H1 (cell line): Measurements from ENCODE around the gene CDK4. TPM values are rescaled to one million over a fixed set of nuclear protein-coding genes. Genes with fewer than 3 reads are reported as not detected.

ENCODE experiments used
- CTCF ChIA-PET: fragments of 300-600 bp; sonication (Branson Sonifier 250); formaldehyde crosslinking; loops from one replicate; lab custom pipeline; 2021; ENCODE audit not compliant: partially characterized antibody; lab: Charles Lee
- POLR2A ChIA-PET: fragments of 300-600 bp; sonication (Branson Sonifier 250); formaldehyde crosslinking; loops from one replicate; lab custom pipeline; 2021; ENCODE audit warnings: inconsistent platforms; ENCODE audit not compliant: partially characterized antibody; lab: Charles Lee
- DNase-seq, 2 experiments: peaks; one replicate each; pipeline versions ENCODE4 v3.0.0 to v3.0.0-alpha.2; 2010 to 2022; ENCODE audit warnings: low spot score in 2 of 2, low read depth in 1 of 2, mixed read lengths in 1 of 2
- FAIRE-seq: peaks from 2 replicates; lab custom pipeline; 2011; peaks lifted over from hg19 to GRCh38; lab: Jason Lieb, UNC
- H2AFZ ChIP-seq: 2 replicates; pipeline ENCODE4 v1.8.1; 2012; ENCODE audit warnings: low read length, inconsistent platforms
- H2AK5ac ChIP-seq: 2 replicates; pipeline ENCODE4 v1.6.1; 2013; ENCODE audit warnings: low read depth, low read length
- H2BK120ac ChIP-seq: replicated peaks from 2 replicates; pipeline ENCODE3; 2013; ENCODE audit warnings: low read depth, low read length, inconsistent platforms
- H2BK12ac ChIP-seq: 2 replicates; pipeline ENCODE4 v1.6.1; 2013; ENCODE audit warnings: low read depth, low read length
- H2BK15ac ChIP-seq: 2 replicates; pipeline ENCODE4 v1.6.1; 2013; ENCODE audit warnings: low read length
- H2BK20ac ChIP-seq: 2 replicates; pipeline ENCODE4 v1.6.1; 2013; ENCODE audit warnings: low read length
- H2BK5ac ChIP-seq: 2 replicates; pipeline ENCODE4 v1.6.1; 2013; ENCODE audit warnings: low read depth, low read length
- H3K14ac ChIP-seq: 2 replicates; pipeline ENCODE4 v1.6.1; 2013; ENCODE audit warnings: inconsistent platforms; ENCODE audit not compliant: insufficient read length
- H3K18ac ChIP-seq: 2 replicates; pipeline ENCODE4 v1.6.1; 2013; ENCODE audit warnings: low read length; ENCODE audit errors: extremely low read depth
- H3K23ac ChIP-seq: 2 replicates; pipeline ENCODE4 v1.6.1; 2013; ENCODE audit warnings: inconsistent platforms; ENCODE audit not compliant: insufficient read length
- H3K23me2 ChIP-seq: 2 replicates; pipeline ENCODE4 v1.6.1; 2013; ENCODE audit warnings: low read depth, low read length
- H3K27ac ChIP-seq: 2 replicates; pipeline ENCODE4 v1.6.1; 2011; ENCODE audit warnings: low read depth, low read length, inconsistent platforms
- H3K27me3 ChIP-seq, 4 experiments: replicated peaks in 1 of 4; 1 replicate in 1 of 4; 2 replicates in 3 of 4; pipeline versions ENCODE4 v1.6.1 to v1.8.1; 2011 to 2013; ENCODE audit warnings: low read length in 3 of 4, mild to moderate bottlenecking in 3 of 4, inconsistent platforms in 2 of 4, mixed read lengths in 2 of 4, moderate library complexity in 1 of 4; ENCODE audit not compliant: control insufficient read depth in 3 of 4, insufficient read depth in 3 of 4; ENCODE audit errors: extremely low read depth in 1 of 4
- H3K36me3 ChIP-seq, 4 experiments: 2 replicates each; pipeline versions ENCODE4 v1.6.1 to v1.8.1; 2011 to 2013; ENCODE audit warnings: mild to moderate bottlenecking in 4 of 4, low read length in 3 of 4, moderate library complexity in 2 of 4, control low read depth in 1 of 4, inconsistent platforms in 1 of 4; ENCODE audit not compliant: insufficient read depth in 4 of 4, control insufficient read depth in 2 of 4
- H3K4ac ChIP-seq: replicated peaks from 2 replicates; pipeline ENCODE3; 2013; ENCODE audit warnings: low read length, low read depth, mixed read lengths, inconsistent platforms; ENCODE audit not compliant: insufficient read length
- H3K4me1 ChIP-seq, 4 experiments: replicated peaks in 1 of 4; 1 replicate in 1 of 4; 2 replicates in 3 of 4; pipeline versions ENCODE4 v1.6.1 to v1.8.1; 2011 to 2013; ENCODE audit warnings: low read length in 3 of 4, inconsistent platforms in 2 of 4, mixed read lengths in 1 of 4; ENCODE audit not compliant: insufficient read depth in 4 of 4, control insufficient read depth in 3 of 4
- H3K4me2 ChIP-seq, 2 experiments: 2 replicates each; pipeline versions ENCODE4 v1.6.1 to v1.8.1; 2011 to 2013; ENCODE audit warnings: low read depth in 2 of 2, low read length in 2 of 2, control low read depth in 1 of 2, inconsistent platforms in 1 of 2, mild to moderate bottlenecking in 1 of 2; ENCODE audit not compliant: insufficient read depth in 1 of 2
- H3K4me3 ChIP-seq, 4 experiments: fragments of 200-600, 300-600 bp in 1 of 4; sonication (generic), shearing (Covaris generic), sonication (Bioruptor Twin) in 1 of 4; 2 replicates each; pipeline versions ENCODE4 v1.5.1 to v1.8.1; 2011 to 2016; ENCODE audit warnings: low read length in 4 of 4, low read depth in 3 of 4, control low read depth in 2 of 4, inconsistent platforms in 2 of 4, mild to moderate bottlenecking in 2 of 4, mixed read lengths in 1 of 4, moderate library complexity in 1 of 4; ENCODE audit not compliant: insufficient read depth in 2 of 4; ENCODE audit errors: extremely low read depth in 1 of 4
- H3K56ac ChIP-seq: replicated peaks from 2 replicates; pipeline ENCODE3; 2013; ENCODE audit warnings: low read depth, mild to moderate bottlenecking, mixed read lengths, low read length, inconsistent platforms; ENCODE audit not compliant: insufficient read length
- H3K79me1 ChIP-seq: 2 replicates; pipeline ENCODE4 v1.6.1; 2013; ENCODE audit warnings: low read depth, low read length, control low read depth
- H3K79me2 ChIP-seq, 2 experiments: 2 replicates each; pipeline versions ENCODE4 v1.6.1 to v1.8.1; 2012 to 2013; ENCODE audit warnings: low read length in 2 of 2, mild to moderate bottlenecking in 2 of 2, inconsistent platforms in 1 of 2; ENCODE audit not compliant: insufficient read depth in 2 of 2, control insufficient read depth in 1 of 2
- H3K9ac ChIP-seq, 4 experiments: replicated peaks in 1 of 4; 1 replicate in 1 of 4; 2 replicates in 3 of 4; pipeline versions ENCODE4 v1.6.1 to v1.8.1; 2011 to 2013; ENCODE audit warnings: low read depth in 3 of 4, low read length in 3 of 4, control low read depth in 2 of 4, mild to moderate bottlenecking in 2 of 4, moderate library complexity in 2 of 4, inconsistent platforms in 1 of 4; ENCODE audit errors: extremely low read depth in 1 of 4
- H3K9me3 ChIP-seq, 2 experiments: 2 replicates each; pipeline versions ENCODE4 v1.6.1 to v1.8.1; 2012 to 2013; ENCODE audit warnings: mild to moderate bottlenecking in 2 of 2, moderate library complexity in 2 of 2, control low read depth in 1 of 2, inconsistent platforms in 1 of 2, low read depth in 1 of 2, low read length in 1 of 2, mixed read lengths in 1 of 2; ENCODE audit not compliant: insufficient read depth in 2 of 2
- H4K20me1 ChIP-seq, 2 experiments: replicated peaks in 1 of 2; 2 replicates each; pipeline versions ENCODE3 to v1.8.1; 2011 to 2013; ENCODE audit warnings: inconsistent platforms in 2 of 2, low read length in 2 of 2, mild to moderate bottlenecking in 1 of 2; ENCODE audit not compliant: insufficient read depth in 2 of 2, control insufficient read depth in 1 of 2
- H4K5ac ChIP-seq: 2 replicates; pipeline ENCODE4 v1.6.1; 2013; ENCODE audit warnings: low read length, low read depth, mixed read lengths, inconsistent platforms; ENCODE audit not compliant: insufficient read length
- H4K8ac ChIP-seq: 2 replicates; pipeline ENCODE4 v1.8.0; 2013; ENCODE audit warnings: mild to moderate bottlenecking, moderate library complexity, low read length, inconsistent platforms; ENCODE audit not compliant: insufficient read depth; ENCODE audit errors: extremely low read depth
- H4K91ac ChIP-seq: replicated peaks from 2 replicates; pipeline ENCODE3; 2013; ENCODE audit warnings: low read length, mixed read lengths, inconsistent platforms; ENCODE audit not compliant: insufficient read length
- CTBP2 ChIP-seq: IDR thresholded peaks from 2 replicates; pipeline ENCODE4 v1.7.0; 2011; ENCODE audit warnings: borderline replicate concordance, mild to moderate bottlenecking, moderate library complexity, mixed read lengths, low read length; ENCODE audit not compliant: insufficient read depth, insufficient read length
- EP300 ChIP-seq, 2 experiments: IDR thresholded peaks; 1 replicate in 1 of 2; 2 replicates in 1 of 2; pipeline ENCODE4 v1.6.1; 2011 to 2012; ENCODE audit warnings: low read depth in 2 of 2, low read length in 2 of 2, mild to moderate bottlenecking in 2 of 2, borderline replicate concordance in 1 of 2, inconsistent platforms in 1 of 2, moderate library complexity in 1 of 2
- GTF2F1 ChIP-seq: IDR thresholded peaks from 2 replicates; pipeline ENCODE4 v1.6.1; 2012; ENCODE audit warnings: low read depth, low read length, improper control_type of control experiment, borderline replicate concordance
- JUN ChIP-seq: IDR thresholded peaks from 2 replicates; pipeline ENCODE4 v1.6.1; 2011; ENCODE audit warnings: low read depth, mild to moderate bottlenecking, improper control_type of control experiment, low read length
- NRF1 ChIP-seq: IDR thresholded peaks from 2 replicates; pipeline ENCODE4 v1.6.1; 2011; ENCODE audit warnings: mild to moderate bottlenecking, low read depth, low read length, improper control_type of control experiment
- SRF ChIP-seq: IDR thresholded peaks from 2 replicates; pipeline ENCODE4 v1.6.1; 2011; ENCODE audit warnings: mild to moderate bottlenecking, low read depth, low read length, moderate library complexity
- WGBS, 2 experiments: shearing (Covaris generic) in 1 of 2; methylation state at CpG; one replicate each; pipeline versions ENCODE4 v1.1.6 to v1.1.7; 2013 to 2015; ENCODE audit warnings: low lambda C conversion rate in 2 of 2, mixed read lengths in 2 of 2, inconsistent platforms in 1 of 2, low coverage in 1 of 2, missing lambda C conversion rate in 1 of 2; ENCODE audit not compliant: insufficient replicate concordance in 2 of 2, insufficient coverage in 1 of 2, insufficient read length in 1 of 2; ENCODE audit errors: extremely low coverage in 1 of 2, missing lambda C conversion rate in 1 of 2; 5-methylcytosine and 5-hydroxymethylcytosine counted together
- polyA plus RNA-seq, 7 experiments: library from polyadenylated mRNA; depleted of rRNA in 3 of 7; stranded (reverse) in 5 of 7; unstranded in 2 of 7; fragments of >200 nt in 5 of 7; fragments of 200-250 nt in 2 of 7; gene quantifications; 1 replicate in 5 of 7; 2 replicates in 1 of 7; 4 replicates in 1 of 7; pipeline versions ENCODE4 v1.2.1 to v1.2.3, GENCODE V29; 2011 to 2013; ENCODE audit warnings: missing spikeins in 2 of 7, mixed read lengths in 2 of 7
- total RNA-seq: library from RNA; stranded (reverse); fragmentation: NEBNext Ultra II Directional; extraction: Animal tissue kit (Norgen Biotek cat#: 25700); gene quantifications from 2 replicates; pipeline ENCODE4 v1.2.1, GENCODE V29; 2021
- TF ChIP-seq, protein P1 (sequence below): IDR thresholded peaks from 2 replicates; pipeline ENCODE4 v1.6.1; 2012; ENCODE audit warnings: low read length, inconsistent platforms
- TF ChIP-seq, protein P2 (sequence below): IDR thresholded peaks from 2 replicates; pipeline ENCODE4 v1.6.1; 2012; ENCODE audit warnings: inconsistent platforms

The CDK4 gene
- total and polyA plus RNA-seq, 2 of the 8 experiments (the other 6 are each of a cell fraction or from before 2014, with no cell fraction given): 174 to 368 TPM

DNA sequence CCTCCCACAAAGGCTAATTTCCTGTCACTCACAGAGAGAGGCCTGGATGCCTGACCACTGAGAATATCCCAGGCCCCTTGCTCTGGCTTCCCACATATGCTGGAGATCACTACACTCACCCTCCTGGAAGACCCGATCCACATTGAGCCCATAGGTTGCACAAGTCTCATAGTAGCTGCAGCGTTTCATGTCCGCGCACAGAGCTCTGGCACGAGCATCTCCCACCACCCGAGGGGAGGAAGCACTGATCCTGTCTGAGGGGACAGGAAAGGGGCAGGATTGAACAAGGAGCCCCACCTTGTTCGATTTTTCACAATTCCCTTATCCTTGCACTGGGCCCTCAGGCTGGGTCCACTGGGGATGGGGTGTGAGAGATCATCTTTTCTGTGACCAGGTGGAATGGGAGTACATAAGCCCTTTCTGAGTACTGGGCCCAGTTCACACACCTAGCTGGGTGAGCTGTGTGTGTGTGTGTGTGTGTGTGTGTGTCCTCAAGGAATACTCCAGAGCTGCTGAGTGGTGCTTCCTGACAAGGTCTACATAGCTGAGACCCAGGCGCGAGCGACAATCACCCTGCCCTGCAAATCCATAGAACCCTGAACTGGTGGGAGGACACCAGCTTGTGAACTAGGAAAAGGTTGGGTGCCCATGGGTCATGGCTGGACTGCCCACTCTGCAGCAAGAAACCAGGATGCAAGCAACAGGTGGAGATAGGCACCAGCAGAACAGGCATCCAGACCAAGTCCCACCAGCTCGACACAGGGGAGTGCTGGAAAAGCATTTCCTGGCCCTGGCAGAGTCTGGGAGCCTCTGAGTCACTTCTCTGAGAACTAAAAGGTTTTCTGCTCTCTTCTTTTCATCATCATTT lies 19.1 kb downstream of the CDK4 start:
- Histone ChIP-seq H3K23me2 (no peaks in the 10 kb centered on the region; the same call in 1 of the 2 replicates), H3K9me3 (no peaks in the 10 kb centered on the region; a peak in 1 of 4 replicates), H2BK15ac (no peak overlapping the region), H3K9ac (no peak overlapping the region), H4K8ac (no peak overlapping the region), H4K20me1 (peaks cover 0 to 17% of the 10 kb centered on the region in 2 experiments), H3K36me3 (peaks cover 0 to 5% (median 0%) of the 10 kb centered on the region in 4 experiments; a peak in 1 of 8 replicates), H3K4me3 (no peak overlapping the region), H3K14ac (no peak overlapping the region), H2BK5ac (no peak overlapping the region), H4K91ac (no peak overlapping the region), H2AK5ac (no peak overlapping the region), H3K4me1 (peaks cover 6 to 20% (median 10%) of the 10 kb centered on the region in 4 experiments; a peak in 6 of 7 replicates), H3K27me3 (peaks cover 36 to 96% (median 80%) of the 10 kb centered on the region in 4 experiments), H3K18ac (no peak overlapping the region), H2BK20ac (no peak overlapping the region), H4K5ac (no peak overlapping the region), H3K4ac (no peak overlapping the region), H3K79me1 (no peaks in the 10 kb centered on the region), H2BK12ac (no peak overlapping the region), H3K79me2 (no peaks in the 10 kb centered on the region), H3K23ac (no peak overlapping the region), H3K4me2 (no peak overlapping the region), H2AFZ (no peak overlapping the region), H2BK120ac (no peak overlapping the region), H3K27ac (no peak overlapping the region), H3K56ac (no peak overlapping the region)
- 90% methylated on average over 11 of the region's 11 CpGs; no CpG with 5 or more reads in 1 of the 2 experiments for WGBS, 2 experiments
- ChIA-PET CTCF (interaction anchor here (0.5 to 11.2 kb wide), 15 partner anchors 9 to 272 kb away, joined by 3 to 149 read pairs (median 4); partner anchors contain the start of genes B4GALNT1 and TSPAN31), POLR2A (interaction anchor here (0.9 to 3.4 kb wide), 4 partner anchors 9 to 113 kb away, joined by 4 to 10 read pairs (median 5); partner anchors contain the start of gene TSPAN31)
- FAIRE-seq (no peak), DNase-seq (no peak)
- TF ChIP-seq CTBP2: no peak
- TF ChIP-seq, protein P1, sequence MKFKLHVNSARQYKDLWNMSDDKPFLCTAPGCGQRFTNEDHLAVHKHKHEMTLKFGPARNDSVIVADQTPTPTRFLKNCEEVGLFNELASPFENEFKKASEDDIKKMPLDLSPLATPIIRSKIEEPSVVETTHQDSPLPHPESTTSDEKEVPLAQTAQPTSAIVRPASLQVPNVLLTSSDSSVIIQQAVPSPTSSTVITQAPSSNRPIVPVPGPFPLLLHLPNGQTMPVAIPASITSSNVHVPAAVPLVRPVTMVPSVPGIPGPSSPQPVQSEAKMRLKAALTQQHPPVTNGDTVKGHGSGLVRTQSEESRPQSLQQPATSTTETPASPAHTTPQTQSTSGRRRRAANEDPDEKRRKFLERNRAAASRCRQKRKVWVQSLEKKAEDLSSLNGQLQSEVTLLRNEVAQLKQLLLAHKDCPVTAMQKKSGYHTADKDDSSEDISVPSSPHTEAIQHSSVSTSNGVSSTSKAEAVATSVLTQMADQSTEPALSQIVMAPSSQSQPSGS: no peak
- no peak for TF ChIP-seq GTF2F1
- no peak for TF ChIP-seq EP300 (IDR thresholded peaks at IDR 0.05; ENCODE audit: borderline replicate concordance in 1 of 2, low read depth in 2 of 2, low read length in 2 of 2)
- TF ChIP-seq JUN: no peak
- TF ChIP-seq, protein P2, sequence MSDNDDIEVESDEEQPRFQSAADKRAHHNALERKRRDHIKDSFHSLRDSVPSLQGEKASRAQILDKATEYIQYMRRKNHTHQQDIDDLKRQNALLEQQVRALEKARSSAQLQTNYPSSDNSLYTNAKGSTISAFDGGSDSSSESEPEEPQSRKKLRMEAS: no peak
- TF ChIP-seq SRF: no peak
- TF ChIP-seq NRF1: no peak
